Thyroid gland (tissue), 4 donors: ENCODE results near the gene ADH4.

Experiments used
- POLR2A ChIP-seq, 2 donors: fragments of 450-650 bp; IDR thresholded peaks; one replicate each; pipeline ENCODE4 v1.6.1; 2017; ENCODE audit warnings: antibody characterized with exemption in 2 of 2, mild to moderate bottlenecking in 2 of 2, moderate library complexity in 1 of 2
- TF ChIP-seq, protein P1 (sequence below), 6 experiments: fragments of 200-600 bp in 3 of 6; fragments of 450-650 bp in 3 of 6; sonication (generic) in 3 of 6; IDR thresholded peaks; one replicate each; pipeline ENCODE4 v1.5.1; 2016 to 2019; ENCODE audit warnings: antibody characterized with exemption in 6 of 6, mild to moderate bottlenecking in 2 of 6, inconsistent platforms in 1 of 6, moderate library complexity in 1 of 6

DNA sequence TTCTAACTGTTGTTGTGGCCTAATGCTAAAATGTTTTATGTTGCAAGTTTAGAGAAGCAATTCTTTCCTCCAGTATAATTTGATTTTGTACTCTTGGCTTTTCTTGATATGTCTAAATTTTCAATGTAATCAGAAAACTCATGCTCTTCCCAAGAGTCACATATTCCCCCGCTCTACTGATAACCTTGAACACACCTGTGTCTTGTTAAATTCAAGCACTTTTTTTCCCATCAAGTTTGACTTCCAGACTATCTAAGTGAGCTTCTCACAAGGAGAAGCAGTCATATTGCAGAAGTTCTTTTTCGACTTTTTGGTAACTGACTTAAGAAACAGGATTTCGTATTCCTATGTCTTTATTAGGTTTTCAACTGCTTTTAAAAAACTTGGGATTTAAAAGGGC is 7.4 kb upstream of the ADH4 start:
- TF ChIP-seq, protein P1, sequence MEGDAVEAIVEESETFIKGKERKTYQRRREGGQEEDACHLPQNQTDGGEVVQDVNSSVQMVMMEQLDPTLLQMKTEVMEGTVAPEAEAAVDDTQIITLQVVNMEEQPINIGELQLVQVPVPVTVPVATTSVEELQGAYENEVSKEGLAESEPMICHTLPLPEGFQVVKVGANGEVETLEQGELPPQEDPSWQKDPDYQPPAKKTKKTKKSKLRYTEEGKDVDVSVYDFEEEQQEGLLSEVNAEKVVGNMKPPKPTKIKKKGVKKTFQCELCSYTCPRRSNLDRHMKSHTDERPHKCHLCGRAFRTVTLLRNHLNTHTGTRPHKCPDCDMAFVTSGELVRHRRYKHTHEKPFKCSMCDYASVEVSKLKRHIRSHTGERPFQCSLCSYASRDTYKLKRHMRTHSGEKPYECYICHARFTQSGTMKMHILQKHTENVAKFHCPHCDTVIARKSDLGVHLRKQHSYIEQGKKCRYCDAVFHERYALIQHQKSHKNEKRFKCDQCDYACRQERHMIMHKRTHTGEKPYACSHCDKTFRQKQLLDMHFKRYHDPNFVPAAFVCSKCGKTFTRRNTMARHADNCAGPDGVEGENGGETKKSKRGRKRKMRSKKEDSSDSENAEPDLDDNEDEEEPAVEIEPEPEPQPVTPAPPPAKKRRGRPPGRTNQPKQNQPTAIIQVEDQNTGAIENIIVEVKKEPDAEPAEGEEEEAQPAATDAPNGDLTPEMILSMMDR (IDR thresholded peaks at IDR 0.05): no peak
- TF ChIP-seq POLR2A (IDR thresholded peaks at IDR 0.05): no peak
